ENCODE data around the gene S100A1.
"Not testable (repeated sequence)": the region's sequence is repeated elsewhere in the genome, so short reads cannot be mapped to it uniquely, and the experiment has no call there.

The S100A1 gene

GRCh38 chr1:153627715-153628626 is at the start of gene S100A1:
Gene S100A1, plus strand, starts transcription at chr1:153628434. Its CDS starts 2,088 bp downstream, at chr1:153630522.
- no peak for DNase-seq

- no peak for DNase-seq
Observed at GRCh38 chr1:153578490-153578889, 49.7 kb upstream of the S100A1 start.

- DNase-seq: no peak
Observed at GRCh38 chr1:153578936-153579335, 49.3 kb upstream of the S100A1 start.

- DNase-seq: not testable (repeated sequence)
Observed at GRCh38 chr1:153582836-153583235, 45.4 kb upstream of the S100A1 start.

GRCh38 chr1:153583514-153583913 is 44.7 kb upstream of the S100A1 start:
- DNase-seq: not testable (repeated sequence)

- no peak for DNase-seq
Observed at GRCh38 chr1:153583976-153584375, 44.3 kb upstream of the S100A1 start.

GRCh38 chr1:153585006-153585405 is 43.2 kb upstream of the S100A1 start:
- no peak for DNase-seq

GRCh38 chr1:153586347-153586746 is 41.9 kb upstream of the S100A1 start:
- DNase-seq: no peak

- DNase-seq: no peak
Observed at GRCh38 chr1:153587314-153587713, 40.9 kb upstream of the S100A1 start.

GRCh38 chr1:153588033-153588432 is 40.2 kb upstream of the S100A1 start:
- DNase-seq: not testable (repeated sequence)

- DNase-seq: no peak
Observed at GRCh38 chr1:153588482-153588881, 39.8 kb upstream of the S100A1 start.

- no peak for DNase-seq
Observed at GRCh38 chr1:153592748-153593147, 35.5 kb upstream of the S100A1 start.

- no peak for DNase-seq
Observed at GRCh38 chr1:153597206-153597605, 31.0 kb upstream of the S100A1 start.

GRCh38 chr1:153598309-153599172 is 29.7 kb upstream of the S100A1 start:
- no peak for DNase-seq

GRCh38 chr1:153599847-153600246 is 28.4 kb upstream of the S100A1 start:
- no peak for DNase-seq

- no peak for DNase-seq
Observed at GRCh38 chr1:153602749-153603148, 25.5 kb upstream of the S100A1 start.

GRCh38 chr1:153606194-153606593 is 22.0 kb upstream of the S100A1 start:
- DNase-seq: no peak

GRCh38 chr1:153607381-153607780 is 20.9 kb upstream of the S100A1 start:
- DNase-seq: no peak

GRCh38 chr1:153608089-153608682 is 20.0 kb upstream of the S100A1 start:
- DNase-seq: no peak

- no peak for DNase-seq
Observed at GRCh38 chr1:153608742-153609584, 19.3 kb upstream of the S100A1 start.

GRCh38 chr1:153609585-153609907 is 18.7 kb upstream of the S100A1 start:
- no peak for DNase-seq

- DNase-seq: no peak
Observed at GRCh38 chr1:153610334-153610733, 17.9 kb upstream of the S100A1 start.
